GM12878 (cell line): ENCODE results near the gene AFF1. TPM values are rescaled to one million over a fixed set of nuclear protein-coding genes. Genes with fewer than 3 reads are reported as not detected.

Source experiments
- ATAC-seq: fragments of 200-7000 bp; cut with Tn5 transposase; 3 replicates; pipeline ENCODE4 v1.9.1; 2020; ENCODE audit warnings: mild to moderate bottlenecking, moderate library complexity
- BruUV-seq: library from RNA; stranded (reverse); fragments of 400-500 nt; replicated peaks from 2 replicates; lab custom pipeline; 2021; lab: Mats Ljungman, UMichigan
- CTCF ChIA-PET: fragments of 300-600 bp; sonication (Branson Sonifier 250); formaldehyde crosslinking; extraction: SDS; loops from one replicate; lab custom pipeline; 2021; ENCODE audit warnings: inconsistent platforms; lab: Yijun Ruan, JAX
- POLR2A ChIA-PET: fragments of 350-600 bp; formaldehyde crosslinking; extraction: SDS; loops from one replicate; lab custom pipeline; 2021; ENCODE audit warnings: inconsistent platforms; lab: Charles Lee
- RAD21 ChIA-PET: fragments of 300-600 bp; sonication (Branson Sonifier 250); formaldehyde crosslinking; loops from one replicate; lab custom pipeline; 2023; ENCODE audit warnings: antibody characterized with exemption; ENCODE audit not compliant: unreplicated experiment; lab: Charles Lee
- SMC1A ChIA-PET: fragments of 300-600 bp; sonication (Branson Sonifier 250); formaldehyde crosslinking; loops from one replicate; lab custom pipeline; 2023; ENCODE audit not compliant: unreplicated experiment, uncharacterized antibody; lab: Charles Lee
- DNase-seq: peaks from one replicate; pipeline ENCODE4 v3.0.0-alpha.2; 2011; ENCODE audit warnings: low read depth, low spot score
- FAIRE-seq: peaks from 3 replicates; lab custom pipeline; 2011; peaks lifted over from hg19 to GRCh38; lab: Jason Lieb, UNC
- H2AFZ ChIP-seq: 2 replicates; pipeline ENCODE4 v1.6.0; 2011; ENCODE audit warnings: low read depth, low read length, control low read depth; ENCODE audit not compliant: control insufficient read depth
- H3K27ac ChIP-seq: 2 replicates; pipeline ENCODE4 v1.5.1; 2011; ENCODE audit warnings: control low read depth; ENCODE audit not compliant: control insufficient read depth, insufficient read depth
- H3K27me3 ChIP-seq, 2 experiments: replicated peaks in 1 of 2; 2 replicates each; pipeline versions ENCODE4 v1.6.0 to v1.6.1; 2011; ENCODE audit warnings: low read length in 1 of 2; ENCODE audit not compliant: control insufficient read depth in 2 of 2, insufficient read depth in 2 of 2
- H3K36me3 ChIP-seq, 2 experiments: 2 replicates each; pipeline ENCODE4 v1.5.1; 2011; ENCODE audit warnings: low read length in 1 of 2; ENCODE audit not compliant: control insufficient read depth in 2 of 2, insufficient read depth in 2 of 2
- H3K4me1 ChIP-seq: 2 replicates; pipeline ENCODE4 v1.6.1; 2011; ENCODE audit warnings: mild to moderate bottlenecking, low read length, moderate library complexity, mixed read lengths; ENCODE audit not compliant: control insufficient read depth, insufficient read depth
- H3K4me2 ChIP-seq: 2 replicates; pipeline ENCODE4 v1.6.0; 2011; ENCODE audit warnings: control low read depth; ENCODE audit not compliant: control insufficient read depth, insufficient read depth
- H3K4me3 ChIP-seq: fragments of 200-600 bp; sonication (generic); 2 replicates; pipeline ENCODE4 v1.5.1; 2016
- H3K79me2 ChIP-seq: 2 replicates; pipeline ENCODE4 v1.6.0; 2011; ENCODE audit warnings: low read length; ENCODE audit not compliant: control insufficient read depth, insufficient read depth
- H3K9ac ChIP-seq: 2 replicates; pipeline ENCODE4 v1.8.0; 2011; ENCODE audit warnings: low read length, control low read depth, mixed read lengths; ENCODE audit not compliant: control insufficient read depth, insufficient read depth
- H3K9me3 ChIP-seq: replicated peaks from 3 replicates; pipeline ENCODE4 v1.5.1; 2011; ENCODE audit warnings: mild to moderate bottlenecking, low read length; ENCODE audit not compliant: control insufficient read depth, insufficient read depth
- H4K20me1 ChIP-seq: 2 replicates; pipeline ENCODE4 v1.6.0; 2011; ENCODE audit not compliant: control insufficient read depth, insufficient read depth
- BHLHE40 ChIP-seq, 2 experiments: fragments of 450-650 bp in 1 of 2; IDR thresholded peaks; 2 replicates each; pipeline ENCODE4 v1.6.1; 2011 to 2017; ENCODE audit warnings: low read depth in 2 of 2, borderline replicate concordance in 1 of 2, improper control_type of control experiment in 1 of 2, low read length in 1 of 2, mild to moderate bottlenecking in 1 of 2
- CREB1 ChIP-seq: IDR thresholded peaks from 2 replicates; pipeline ENCODE4 v1.6.1; 2012; ENCODE audit warnings: low read depth, mild to moderate bottlenecking, inconsistent platforms
- FOS ChIP-seq: IDR thresholded peaks from 3 replicates; pipeline ENCODE4 v1.6.1; 2011; ENCODE audit warnings: borderline replicate concordance; ENCODE audit not compliant: insufficient read length; ENCODE audit errors: extremely low read depth
- HDGF ChIP-seq: fragments of 450-650 bp; IDR thresholded peaks from 2 replicates; pipeline ENCODE4 v1.6.1; 2016; ENCODE audit warnings: antibody characterized with exemption
- IRF4 ChIP-seq: IDR thresholded peaks from 2 replicates; pipeline ENCODE4 v1.6.1; 2011; ENCODE audit warnings: low read depth, low read length
- LARP7 ChIP-seq: fragments of 450-650 bp; IDR thresholded peaks from 2 replicates; pipeline ENCODE4 v1.6.1; 2017; ENCODE audit warnings: mild to moderate bottlenecking
- RELA ChIP-seq: fragments of 450-650 bp; IDR thresholded peaks from 2 replicates; pipeline ENCODE4 v1.8.0; 2014; ENCODE audit warnings: borderline replicate concordance; ENCODE audit not compliant: partially characterized antibody
- SPI1 ChIP-seq: IDR thresholded peaks from 2 replicates; pipeline ENCODE4 v1.6.1; 2011; ENCODE audit warnings: low read depth, mild to moderate bottlenecking, low read length, moderate library complexity, borderline replicate concordance; ENCODE audit not compliant: insufficient read depth
- WGBS: methylation state at CpG from one replicate; pipeline ENCODE4 v1.1.6; 2016; ENCODE audit warnings: low lambda C conversion rate; ENCODE audit not compliant: insufficient replicate concordance, insufficient coverage; ENCODE audit errors: missing lambda C conversion rate; 5-methylcytosine and 5-hydroxymethylcytosine counted together
- in situ Hi-C: fragments of 300-500 bp; cut with MboI; formaldehyde crosslinking; loops from 9 replicates; pipeline ENCODE4 v1.14.3; 2018; ENCODE audit warnings: mixed read lengths
- intact Hi-C: fragments of 100-400 bp; cut with micrococcal nuclease; formaldehyde crosslinking; loops from one replicate; pipeline ENCODE4 v1.14.2; 2022; ENCODE audit not compliant: unreplicated experiment
- polyA plus RNA-seq, 11 experiments: library from polyadenylated mRNA; depleted of rRNA in 4 of 11; unstranded in 6 of 11; stranded (reverse) in 5 of 11; fragments of >200 nt; fragmentation: Nextera tagmentation in 4 of 11; fragmentation: Illumina TruSeq in 1 of 11; extraction: Ambion mirVana in 4 of 11; extraction: Trizol in 1 of 11; gene quantifications; 1 replicate in 1 of 11; 2 replicates in 10 of 11; pipeline versions ENCODE4 v1.2.1 to v1.2.3, GENCODE V29; 2011 to 2016; ENCODE audit warnings: inconsistent platforms in 2 of 11, missing spikeins in 2 of 11, low read depth in 1 of 11
- total RNA-seq, 4 experiments: library from RNA; depleted of rRNA in 3 of 4; stranded (reverse); fragments of >200 nt in 3 of 4; fragmentation: Illumina TruSeq in 1 of 4; extraction: Trizol in 1 of 4; gene quantifications; 2 replicates each; pipeline versions ENCODE4 v1.2.1 to v1.2.3, GENCODE V29; 2013 to 2021
- TF ChIP-seq, protein P1 (sequence below): fragments of 450-650 bp; IDR thresholded peaks from 2 replicates; pipeline ENCODE4 v1.6.1; 2017; ENCODE audit warnings: mild to moderate bottlenecking
- TF ChIP-seq, protein P2 (sequence below): fragments of 450-650 bp; IDR thresholded peaks from 2 replicates; pipeline ENCODE4 v1.6.1; 2017; ENCODE audit warnings: borderline replicate concordance
- TF ChIP-seq, protein P3 (sequence below): IDR thresholded peaks from 2 replicates; pipeline ENCODE4 v1.6.1; 2011; ENCODE audit warnings: borderline replicate concordance, low read depth, mild to moderate bottlenecking, moderate library complexity, low read length; ENCODE audit not compliant: insufficient read depth, poor library complexity, severe bottlenecking

The AFF1 gene
- total and polyA plus RNA-seq, 10 of the 15 experiments (the other 5 are each of a cell fraction or from before 2014, with no cell fraction given), result 3.5 to 56.1 (median 21.5) TPM

DNA sequence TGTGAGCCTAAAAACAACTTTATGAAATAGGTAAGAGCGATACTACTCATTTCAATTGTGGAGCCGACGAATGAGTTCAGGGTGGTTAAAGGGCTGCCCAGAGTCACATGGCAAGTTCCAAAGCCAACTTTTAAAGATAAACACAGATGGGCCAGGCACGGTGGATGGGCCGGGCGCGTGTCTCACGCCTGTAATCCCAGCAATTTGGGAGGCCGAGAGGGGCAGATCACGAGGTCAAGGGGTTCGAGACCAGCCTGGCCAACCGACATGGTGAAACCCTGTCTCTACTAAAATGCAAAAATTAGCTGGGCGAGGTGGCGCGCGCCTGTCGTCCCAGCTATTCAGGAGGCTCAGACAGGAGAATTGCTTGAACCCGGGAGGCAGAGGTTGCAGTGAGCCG is 41.7 kb upstream of the AFF1 start:
- H3K27me3 ChIP-seq, result no peaks in the 10 kb centered on the region
- H3K9me3 ChIP-seq, result no peaks in the 10 kb centered on the region
- WGBS, result 93% methylated on average over 19 of the region's 19 CpGs
- no peaks in the 10 kb centered on the region for H4K20me1 ChIP-seq
- no peak for ATAC-seq
- ChIA-PET SMC1A (interaction anchor here (0.7 to 8.7 kb wide), 7 partner anchors 22 to 396 kb away, joined by 3 to 190 read pairs (median 5); partner anchors contain the start of gene PTPN13), CTCF (interaction anchor here (0.8 to 8.7 kb wide), 7 partner anchors 47 to 395 kb away, joined by 3 to 307 read pairs (median 3); partner anchors contain the start of gene PTPN13)
- BruUV-seq, result no TSS peak
- no peak for FAIRE-seq
- H3K9ac ChIP-seq, result no peak overlapping the region
- no peaks in the 10 kb centered on the region for H3K79me2 ChIP-seq
- TF ChIP-seq BHLHE40 (IDR thresholded peaks at IDR 0.05; ENCODE audit: borderline replicate concordance in 1 of 2, low read depth in 2 of 2, low read length in 1 of 2) (no peak), FOS (no peak)
- TF ChIP-seq, all 136 proteins: peak for 0
- intact Hi-C loops, result loop anchor here (10.0 kb wide), 1 partner anchor 848 kb away; no protein-coding TSS in a partner anchor
- H3K4me3 ChIP-seq, result no peak overlapping the region
- H2AFZ ChIP-seq, result no peak overlapping the region
- ChIA-PET RAD21 (interaction anchor here (1.1 to 7.0 kb wide), 3 partner anchors 299 to 403 kb away, joined by 3 to 64 read pairs (median 12); partner anchors contain the start of gene PTPN13), POLR2A (no interaction called here)
- H3K4me2 ChIP-seq, result peak overlapping the region; percentile 96; the same call in 1 of the 2 replicates
- H3K4me1 ChIP-seq, result no peaks in the 10 kb centered on the region
- no peak overlapping the region for H3K27ac ChIP-seq
- in situ Hi-C loops, result no loop called here
- no peaks in the 10 kb centered on the region for H3K36me3 ChIP-seq
- DNase-seq, result no peak

DNA sequence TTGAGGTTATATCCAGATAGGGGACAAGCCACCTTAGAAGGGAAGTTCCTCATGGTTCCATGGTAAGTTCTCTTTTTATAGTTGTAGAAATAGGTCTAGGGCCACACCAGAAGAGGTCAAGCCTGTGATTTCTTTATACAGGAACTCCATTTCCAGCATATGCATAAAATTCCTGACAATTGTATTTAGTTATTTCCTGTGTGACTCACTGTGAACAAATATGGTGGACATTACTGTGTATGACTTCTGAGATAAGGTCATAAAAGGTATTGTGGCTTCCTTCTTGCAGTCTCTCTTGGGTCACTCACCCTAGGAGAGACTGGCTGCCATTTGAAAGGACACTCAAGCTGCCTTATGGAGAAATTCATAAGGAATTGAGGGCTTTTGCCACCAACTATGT is 40.4 kb upstream of the AFF1 start:
- CTCF ChIA-PET, result interaction anchor here (0.8 to 8.7 kb wide), 10 partner anchors 28 to 404 kb away, joined by 3 to 307 read pairs (median 4); partner anchors contain the start of gene PTPN13
- SMC1A ChIA-PET, result interaction anchor here (0.8 to 8.7 kb wide), 10 partner anchors 28 to 412 kb away, joined by 3 to 190 read pairs (median 3); no protein-coding TSS in a partner anchor
- TF ChIP-seq RELA (no peak), SPI1 (no peak), CREB1 (no peak), IRF4 (no peak), LARP7 (no peak), HDGF (no peak)
- TF ChIP-seq, protein P1, sequence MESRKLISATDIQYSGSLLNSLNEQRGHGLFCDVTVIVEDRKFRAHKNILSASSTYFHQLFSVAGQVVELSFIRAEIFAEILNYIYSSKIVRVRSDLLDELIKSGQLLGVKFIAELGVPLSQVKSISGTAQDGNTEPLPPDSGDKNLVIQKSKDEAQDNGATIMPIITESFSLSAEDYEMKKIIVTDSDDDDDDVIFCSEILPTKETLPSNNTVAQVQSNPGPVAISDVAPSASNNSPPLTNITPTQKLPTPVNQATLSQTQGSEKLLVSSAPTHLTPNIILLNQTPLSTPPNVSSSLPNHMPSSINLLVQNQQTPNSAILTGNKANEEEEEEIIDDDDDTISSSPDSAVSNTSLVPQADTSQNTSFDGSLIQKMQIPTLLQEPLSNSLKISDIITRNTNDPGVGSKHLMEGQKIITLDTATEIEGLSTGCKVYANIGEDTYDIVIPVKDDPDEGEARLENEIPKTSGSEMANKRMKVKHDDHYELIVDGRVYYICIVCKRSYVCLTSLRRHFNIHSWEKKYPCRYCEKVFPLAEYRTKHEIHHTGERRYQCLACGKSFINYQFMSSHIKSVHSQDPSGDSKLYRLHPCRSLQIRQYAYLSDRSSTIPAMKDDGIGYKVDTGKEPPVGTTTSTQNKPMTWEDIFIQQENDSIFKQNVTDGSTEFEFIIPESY, result no peak
- TF ChIP-seq, protein P2, sequence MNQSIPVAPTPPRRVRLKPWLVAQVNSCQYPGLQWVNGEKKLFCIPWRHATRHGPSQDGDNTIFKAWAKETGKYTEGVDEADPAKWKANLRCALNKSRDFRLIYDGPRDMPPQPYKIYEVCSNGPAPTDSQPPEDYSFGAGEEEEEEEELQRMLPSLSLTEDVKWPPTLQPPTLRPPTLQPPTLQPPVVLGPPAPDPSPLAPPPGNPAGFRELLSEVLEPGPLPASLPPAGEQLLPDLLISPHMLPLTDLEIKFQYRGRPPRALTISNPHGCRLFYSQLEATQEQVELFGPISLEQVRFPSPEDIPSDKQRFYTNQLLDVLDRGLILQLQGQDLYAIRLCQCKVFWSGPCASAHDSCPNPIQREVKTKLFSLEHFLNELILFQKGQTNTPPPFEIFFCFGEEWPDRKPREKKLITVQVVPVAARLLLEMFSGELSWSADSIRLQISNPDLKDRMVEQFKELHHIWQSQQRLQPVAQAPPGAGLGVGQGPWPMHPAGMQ, result no peak
- TF ChIP-seq, protein P3, sequence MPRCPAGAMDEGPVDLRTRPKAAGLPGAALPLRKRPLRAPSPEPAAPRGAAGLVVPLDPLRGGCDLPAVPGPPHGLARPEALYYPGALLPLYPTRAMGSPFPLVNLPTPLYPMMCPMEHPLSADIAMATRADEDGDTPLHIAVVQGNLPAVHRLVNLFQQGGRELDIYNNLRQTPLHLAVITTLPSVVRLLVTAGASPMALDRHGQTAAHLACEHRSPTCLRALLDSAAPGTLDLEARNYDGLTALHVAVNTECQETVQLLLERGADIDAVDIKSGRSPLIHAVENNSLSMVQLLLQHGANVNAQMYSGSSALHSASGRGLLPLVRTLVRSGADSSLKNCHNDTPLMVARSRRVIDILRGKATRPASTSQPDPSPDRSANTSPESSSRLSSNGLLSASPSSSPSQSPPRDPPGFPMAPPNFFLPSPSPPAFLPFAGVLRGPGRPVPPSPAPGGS, result no peak
- Histone ChIP-seq H3K4me3 (no peak overlapping the region), H3K4me2 (no peak overlapping the region), H3K79me2 (no peaks in the 10 kb centered on the region), H3K9me3 (no peaks in the 10 kb centered on the region), H3K36me3 (no peaks in the 10 kb centered on the region), H3K9ac (no peak overlapping the region), H4K20me1 (no peaks in the 10 kb centered on the region), H3K4me1 (no peaks in the 10 kb centered on the region), H2AFZ (no peak overlapping the region), H3K27me3 (no peaks in the 10 kb centered on the region), H3K27ac (no peak overlapping the region)
- in situ Hi-C loops, result no loop called here
- DNase-seq, result no peak
- no TSS peak for BruUV-seq
- intact Hi-C loops, result loop anchor here (2.0 to 10.0 kb wide), 2 partner anchors 300 to 850 kb away; partner anchors contain the start of gene PTPN13
- no peak for ATAC-seq
- FAIRE-seq, result no peak
- POLR2A ChIA-PET, result interaction anchor here (1.1 kb wide), 1 partner anchor 301 kb away, joined by 3 read pairs; the partner anchor contains the start of gene PTPN13
- RAD21 ChIA-PET, result interaction anchor here (0.8 to 1.5 kb wide), 8 partner anchors 76 to 400 kb away, joined by 3 to 79 read pairs (median 4); partner anchors contain the start of gene PTPN13
